ENCODE results near the gene ESRRG.
"Not testable (repeated sequence)": the region's sequence is repeated elsewhere in the genome, so short reads cannot be mapped to it uniquely, and the experiment has no call there.

The ESRRG gene

GRCh38 chr1:216704065-216704464 is 19.2 kb downstream of the ESRRG start:
- DNase-seq (ENCODE audit: low read depth), result not testable (repeated sequence)

GRCh38 chr1:216702170-216702569 is 21.1 kb downstream of the ESRRG start:
- DNase-seq (ENCODE audit: low read depth), result no peak

DNA sequence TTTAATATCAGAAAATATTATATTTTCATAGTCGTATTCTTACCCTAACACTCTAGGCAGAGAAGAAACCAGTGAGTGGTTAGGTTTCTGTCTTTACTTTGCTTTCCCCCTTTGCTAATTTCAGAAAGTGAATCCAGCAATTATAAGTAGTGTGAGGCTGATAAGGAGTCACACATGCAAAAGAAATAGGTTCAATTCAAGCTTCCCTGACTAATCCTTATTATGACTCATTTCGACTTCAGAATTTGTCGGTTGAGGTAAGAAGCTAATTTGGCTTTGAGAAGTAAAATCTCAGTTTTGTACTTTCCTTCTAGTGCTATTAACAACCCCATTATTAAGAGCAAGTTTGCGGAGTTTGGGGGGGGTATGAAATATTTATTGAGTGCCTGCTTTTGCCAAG is 22.4 kb downstream of the ESRRG start:
- DNase-seq (ENCODE audit: low read depth), result no peak

GRCh38 chr1:216691710-216692109 is 31.5 kb downstream of the ESRRG start:
- DNase-seq (ENCODE audit: low read depth), result no peak

- DNase-seq (ENCODE audit: low read depth), result no peak
These were observed 32.6 kb downstream of the ESRRG start for GRCh38 chr1:216690603-216691002.

DNA sequence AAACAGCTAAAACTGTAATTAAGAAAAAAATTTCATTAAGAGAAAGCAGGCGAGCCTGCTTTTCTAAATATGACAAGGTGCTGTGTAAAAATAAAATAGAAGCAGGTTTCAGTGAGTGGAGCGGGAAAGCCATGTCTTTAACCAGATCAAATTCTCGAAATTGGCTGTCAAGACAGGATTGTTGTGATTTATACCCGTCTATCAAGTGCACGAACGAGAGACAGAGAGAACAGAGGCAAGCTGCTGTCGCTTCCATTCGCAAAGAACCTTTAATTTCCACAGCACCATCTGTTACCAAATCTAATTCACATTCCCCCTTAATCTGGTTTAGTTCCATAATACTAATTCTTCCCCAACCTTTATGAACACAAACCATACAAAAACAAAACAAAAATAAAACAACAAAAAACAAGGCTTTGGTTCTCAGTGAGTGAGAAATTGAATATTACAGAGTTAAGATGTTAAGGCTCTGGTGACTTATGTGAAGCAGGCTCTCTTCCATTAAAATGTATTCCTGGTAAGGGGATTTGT is 35.0 kb downstream of the ESRRG start:
- no peak for DNase-seq (ENCODE audit: low read depth)

DNA sequence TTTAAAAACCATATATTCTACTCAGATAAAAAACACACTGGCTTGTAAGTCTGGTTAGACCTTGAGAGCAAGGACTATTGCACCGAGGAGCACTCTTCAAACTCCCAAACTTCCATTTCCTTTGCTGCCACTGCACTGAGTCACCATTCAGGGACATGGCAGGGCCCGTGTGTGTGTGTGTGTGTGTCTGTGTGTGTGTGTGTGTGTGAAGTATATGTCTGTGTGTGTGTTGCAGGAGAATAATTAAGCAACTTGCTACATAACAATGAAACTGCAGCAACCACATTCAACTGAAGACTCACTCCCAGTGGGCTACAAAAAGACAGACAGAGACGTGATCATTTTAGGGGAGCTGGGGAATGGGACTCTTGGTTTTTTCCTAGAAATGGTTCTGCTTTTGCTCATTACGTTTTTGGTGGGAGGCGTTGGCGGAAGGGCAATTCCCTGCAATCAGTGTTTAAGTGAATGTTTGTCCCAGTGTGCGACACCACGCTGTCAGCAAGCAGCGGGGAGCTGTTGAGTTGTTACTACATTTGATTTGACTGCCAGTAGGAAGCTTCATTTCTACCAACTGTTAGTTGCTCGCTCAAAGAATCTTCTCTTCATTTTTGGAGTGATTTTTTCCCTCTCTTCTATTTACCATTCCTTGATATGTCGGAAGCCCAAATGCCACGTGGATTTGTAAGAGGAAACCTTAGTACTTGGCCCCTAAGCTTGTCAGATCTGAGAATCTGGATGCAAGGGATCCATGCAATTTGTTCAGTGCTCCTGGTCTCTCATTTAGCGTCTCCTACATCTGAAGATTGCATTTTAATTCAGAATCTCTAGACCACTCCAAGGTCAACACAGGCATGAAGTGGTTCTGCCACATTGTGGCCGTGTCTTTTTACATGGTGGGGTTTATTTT is 36.1 kb downstream of the ESRRG start:
- DNase-seq (ENCODE audit: low read depth), result no peak

- no peak for DNase-seq (ENCODE audit: low read depth)
These were observed 40.5 kb downstream of the ESRRG start for GRCh38 chr1:216682752-216683151.

- DNase-seq (ENCODE audit: low read depth), result no peak
These were observed 44.1 kb downstream of the ESRRG start for GRCh38 chr1:216679108-216679507.

DNA sequence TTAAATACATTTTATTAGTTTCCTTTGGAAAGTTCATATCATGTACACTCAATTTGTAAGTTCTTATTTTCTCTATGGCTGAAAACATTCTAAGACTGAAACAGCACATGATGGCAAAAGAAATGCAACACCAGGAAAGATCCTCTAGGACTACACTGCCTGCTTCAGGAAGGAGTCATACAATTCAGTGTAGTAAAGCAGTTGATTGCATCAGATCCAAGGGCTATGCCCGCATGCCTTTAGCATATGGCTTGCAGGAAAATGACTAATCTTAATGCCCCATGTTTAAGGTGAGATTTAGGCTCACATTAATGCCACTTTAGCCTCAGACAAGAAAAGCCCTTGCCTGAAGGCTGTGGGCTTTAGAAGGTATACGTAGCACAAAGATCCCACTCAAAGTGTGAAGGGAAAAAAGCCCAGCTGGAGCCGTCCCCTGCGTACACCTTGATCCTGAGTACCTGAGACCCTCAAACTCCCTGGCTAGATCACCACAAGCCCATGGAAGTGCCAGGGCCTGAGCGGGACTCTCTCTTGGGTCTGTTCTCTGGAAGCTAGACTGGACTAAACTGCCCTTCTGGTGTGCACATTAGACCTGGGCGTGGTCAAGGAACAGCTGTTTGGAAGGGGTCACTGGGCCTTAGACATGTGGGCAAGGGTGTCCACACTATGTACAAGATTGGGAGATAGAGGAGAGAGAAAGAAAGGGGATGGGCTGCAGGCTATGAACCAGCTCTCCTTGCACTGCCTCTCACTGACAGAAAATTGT is 52.9 kb downstream of the ESRRG start:
- no peak for DNase-seq (ENCODE audit: low read depth)

- no peak for DNase-seq (ENCODE audit: low read depth)
These were observed 56.8 kb downstream of the ESRRG start for GRCh38 chr1:216666441-216666840.

GRCh38 chr1:216665856-216666255 is 57.4 kb downstream of the ESRRG start:
- DNase-seq (ENCODE audit: low read depth), result no peak

- DNase-seq (ENCODE audit: low read depth), result no peak
These were observed 57.8 kb downstream of the ESRRG start for GRCh38 chr1:216665406-216665805.

- DNase-seq (ENCODE audit: low read depth), result no peak
These were observed 60.5 kb downstream of the ESRRG start for GRCh38 chr1:216662681-216663080.

DNA sequence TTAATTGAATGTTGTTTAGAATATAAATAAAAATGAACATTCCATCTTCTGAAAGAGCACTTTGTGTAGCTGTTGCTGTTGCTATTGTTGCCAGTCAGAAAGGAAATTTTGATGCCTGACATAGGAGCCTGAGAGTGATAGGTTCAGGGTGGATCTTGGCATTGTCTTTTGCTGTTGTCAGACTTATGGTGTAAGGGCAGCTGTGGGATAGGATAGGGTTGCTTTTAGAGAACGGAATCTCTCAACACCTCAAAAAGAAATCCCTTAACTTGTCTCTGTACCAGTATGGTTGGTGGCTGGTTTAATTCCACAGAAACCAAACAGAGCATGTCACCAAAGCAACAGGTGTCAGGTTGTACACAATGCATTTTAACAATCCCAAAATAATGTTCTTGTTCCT is 62.7 kb downstream of the ESRRG start:
- DNase-seq (ENCODE audit: low read depth), result no peak

DNA sequence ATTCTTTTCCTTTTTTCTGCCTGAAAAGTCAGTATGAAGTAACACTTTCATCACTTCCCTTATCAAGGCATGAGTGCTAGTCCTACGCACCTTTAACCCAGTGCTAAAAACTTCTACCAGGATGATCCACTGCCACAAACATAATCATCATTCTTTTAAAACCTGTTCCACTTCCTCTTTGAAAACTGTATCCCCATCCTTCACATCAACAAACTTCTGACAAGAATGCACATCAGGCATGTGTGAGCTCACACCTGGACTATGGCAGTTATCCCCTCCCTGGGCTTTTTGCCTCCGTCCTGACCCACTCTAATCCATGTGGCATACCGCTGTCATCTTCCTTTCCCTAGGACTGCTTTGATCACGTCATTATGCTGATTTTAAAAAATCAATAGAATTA is 70.2 kb downstream of the ESRRG start:
- no peak for DNase-seq (ENCODE audit: low read depth)

GRCh38 chr1:216651826-216652418 is 71.3 kb downstream of the ESRRG start:
- no peak for DNase-seq (ENCODE audit: low read depth)

DNA sequence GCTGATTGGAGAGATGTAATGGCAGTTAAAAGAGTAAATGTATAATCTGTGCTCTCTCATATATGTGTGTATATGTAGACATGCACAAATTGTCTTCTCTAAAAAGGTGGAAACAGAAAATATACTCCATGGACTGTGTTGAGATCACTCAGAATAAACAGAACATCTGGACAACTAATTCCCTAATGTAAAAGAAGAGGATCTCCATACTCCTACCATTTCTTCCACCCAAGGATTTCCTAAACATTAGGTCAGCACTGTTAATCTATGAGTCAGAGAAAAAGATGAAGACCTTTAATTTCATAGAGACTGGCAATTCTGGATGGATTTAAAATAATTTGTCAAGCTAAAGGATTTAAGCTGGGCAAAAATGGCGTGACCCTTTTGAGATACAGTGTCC is 80.1 kb downstream of the ESRRG start:
- no peak for DNase-seq (ENCODE audit: low read depth)

- no peak for DNase-seq (ENCODE audit: low read depth)
These were observed 81.4 kb downstream of the ESRRG start for GRCh38 chr1:216641669-216642460.

DNA sequence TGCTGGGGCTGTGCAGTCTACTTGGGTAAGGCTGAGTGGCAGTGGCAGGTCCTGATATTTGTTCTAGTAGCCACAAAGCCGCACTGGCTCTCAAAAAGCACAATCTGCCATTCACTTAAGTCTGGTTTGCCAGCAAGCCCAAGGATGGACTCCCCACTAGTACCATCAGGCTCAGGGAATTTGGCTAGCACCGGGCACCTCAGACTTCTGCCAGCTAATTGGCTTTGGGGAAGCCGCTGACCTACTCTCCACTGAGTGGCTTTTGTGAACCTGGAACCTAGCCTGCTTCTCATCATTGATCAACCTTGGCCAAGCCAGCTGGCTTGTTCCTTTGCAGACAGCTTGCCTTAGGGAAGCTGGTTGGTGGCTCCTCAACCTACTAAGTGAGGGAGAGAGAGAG is 83.1 kb downstream of the ESRRG start:
- no peak for DNase-seq (ENCODE audit: low read depth)

GRCh38 chr1:216632980-216633379 is 90.2 kb downstream of the ESRRG start:
- DNase-seq (ENCODE audit: low read depth), result no peak

GRCh38 chr1:216630532-216630931 is 92.7 kb downstream of the ESRRG start:
- DNase-seq (ENCODE audit: low read depth), result no peak
